CD4-positive, alpha-beta T cell (primary cell): ENCODE results near the gene TAOK1. TPM values are rescaled to one million over a fixed set of nuclear protein-coding genes. Genes with fewer than 3 reads are reported as not detected.

ENCODE experiments used
- ATAC-seq: fragments of 200-7000 bp; cut with Tn5 transposase; one replicate; pipeline ENCODE4 v1.10.0; 2022; ENCODE audit warnings: mild to moderate bottlenecking; ENCODE audit not compliant: poor library complexity
- CTCF ChIA-PET: fragments of 350-600 bp; sonication (Branson Sonifier 250); formaldehyde crosslinking; loops from one replicate; lab custom pipeline; 2021; ENCODE audit warnings: antibody characterized with exemption, inconsistent platforms; lab: Charles Lee
- POLR2A ChIA-PET: fragments of 350-600 bp; sonication (Branson Sonifier 250); formaldehyde crosslinking; loops from one replicate; lab custom pipeline; 2021; ENCODE audit warnings: antibody characterized with exemption, inconsistent platforms; lab: Charles Lee
- DNase-seq, 14 experiments: peaks; one replicate each; pipeline ENCODE4 v3.0.0-alpha.2; 2013 to 2020; ENCODE audit warnings: mixed read lengths in 2 of 14
- H3K27ac ChIP-seq, 2 donors: one replicate each; pipeline versions ENCODE4 v1.5.1 to v1.7.0; 2013; ENCODE audit warnings: low read length in 2 of 2, low read depth in 1 of 2, mild to moderate bottlenecking in 1 of 2
- H3K27me3 ChIP-seq, 2 experiments: 1 replicate in 1 of 2; 2 replicates in 1 of 2; pipeline versions ENCODE4 v1.6.1 to v1.7.0; 2013; ENCODE audit warnings: low read length in 2 of 2, control low read depth in 1 of 2, mild to moderate bottlenecking in 1 of 2, moderate library complexity in 1 of 2; ENCODE audit not compliant: insufficient read depth in 2 of 2, control insufficient read depth in 1 of 2
- H3K36me3 ChIP-seq: one replicate; pipeline ENCODE4 v1.6.1; 2013; ENCODE audit warnings: low read length, control low read depth; ENCODE audit not compliant: insufficient read depth
- H3K4me1 ChIP-seq: one replicate; pipeline ENCODE4 v1.6.1; 2013; ENCODE audit warnings: low read length, control low read depth; ENCODE audit not compliant: insufficient read depth
- H3K4me3 ChIP-seq: one replicate; pipeline ENCODE4 v1.5.1; 2013; ENCODE audit warnings: mild to moderate bottlenecking, low read length, moderate library complexity
- H3K9me3 ChIP-seq, 2 experiments: 1 replicate in 1 of 2; 2 replicates in 1 of 2; pipeline versions ENCODE4 v1.6.1 to v1.7.0; 2013; ENCODE audit warnings: low read length in 2 of 2, mild to moderate bottlenecking in 2 of 2, control low read depth in 1 of 2, moderate library complexity in 1 of 2; ENCODE audit not compliant: control insufficient read depth in 1 of 2, insufficient read depth in 1 of 2
- H3K27ac Mint-ChIP-seq: one replicate; pipeline ENCODE4 v1.8.0; 2020; ENCODE audit warnings: mixed read lengths
- H3K27me3 Mint-ChIP-seq: one replicate; pipeline ENCODE4 v1.8.0; 2021; ENCODE audit warnings: mixed read lengths
- H3K36me3 Mint-ChIP-seq: one replicate; pipeline ENCODE4 v1.8.0; 2021; ENCODE audit warnings: low read depth, mixed read lengths
- H3K4me1 Mint-ChIP-seq: one replicate; pipeline ENCODE4 v1.8.0; 2021; ENCODE audit warnings: low read depth, mixed read lengths
- H3K4me3 Mint-ChIP-seq: one replicate; pipeline ENCODE4 v1.8.0; 2020; ENCODE audit warnings: mild to moderate bottlenecking, mixed read lengths
- H3K9me3 Mint-ChIP-seq: one replicate; pipeline ENCODE4 v1.8.0; 2020; ENCODE audit warnings: mixed read lengths
- CTCF ChIP-seq: fragments of 200-600 bp; IDR thresholded peaks from one replicate; pipeline ENCODE4 v1.8.0; 2022; ENCODE audit warnings: antibody characterized with exemption, mild to moderate bottlenecking
- intact Hi-C, 2 experiments: fragments of 100-400 bp; cut with DNase I in 1 of 2; cut with micrococcal nuclease in 1 of 2; formaldehyde crosslinking; loops; one replicate each; pipeline versions ENCODE4 v1.15.1 to v1.9.0; 2023 to 2025; cut with DNase I, micrococcal nuclease
- total RNA-seq, 174 experiments: library from RNA in 2 of 174; stranded (reverse) in 2 of 174; gene quantifications; one replicate each; pipeline ENCODE4 v1.2.3 and lab custom pipeline; 2021 to 2026

TAOK1 gene
- total RNA-seq, 2 experiments from 2014 or later, result 33.1 to 33.8 TPM

DNA sequence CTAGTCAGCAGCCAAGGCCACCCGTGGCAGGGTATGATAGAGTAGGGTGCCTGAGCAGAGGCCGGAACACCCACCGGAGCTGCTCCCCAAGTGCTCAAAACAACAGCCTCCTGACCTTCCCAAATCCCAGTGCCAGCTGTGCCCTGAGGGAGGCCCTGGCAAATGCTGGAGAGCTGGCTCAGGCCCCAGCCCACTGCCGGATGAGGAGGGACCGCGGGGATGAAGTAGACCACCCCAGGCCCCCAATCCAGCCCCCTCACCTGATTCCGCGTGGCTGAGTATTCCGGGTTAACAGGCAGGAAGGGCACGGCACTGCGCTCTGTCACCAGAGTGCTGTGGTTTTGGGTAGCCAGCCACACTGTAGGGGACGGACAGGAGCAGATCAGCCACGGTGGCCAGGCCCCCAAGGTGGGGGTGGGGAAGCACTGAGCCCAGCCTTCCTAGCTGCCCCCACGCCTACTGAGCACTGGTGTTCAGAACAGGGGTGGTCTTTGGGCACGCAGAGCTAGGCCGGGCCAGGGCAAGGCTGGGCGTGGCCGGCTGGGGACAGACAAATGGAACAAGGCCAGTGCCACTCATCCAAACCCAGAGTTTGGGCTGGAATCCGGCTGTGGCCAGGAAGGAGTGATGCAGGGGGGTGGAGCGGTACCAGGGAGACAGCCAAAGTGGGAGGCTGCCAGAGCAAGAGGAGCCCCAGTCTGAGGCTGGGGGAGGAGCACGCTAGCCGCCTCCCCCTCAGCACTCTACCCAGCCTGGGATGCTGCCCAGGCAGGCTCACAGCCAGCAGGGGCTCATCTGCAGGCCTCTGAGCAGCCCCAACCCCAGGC, 187.4 kb downstream of the TAOK1 start:
- intact Hi-C loops, result loop anchor here in 1 of 2 experiments (10.0 kb wide), 1 partner anchor 897 kb away; the partner anchor contains the start of gene GOSR1
- TF ChIP-seq CTCF, result no peak
- ATAC-seq (no peak), DNase-seq (peak in 1 of 14 experiments; percentile 27)
- Histone ChIP-seq H3K4me3 (no peak overlapping the region), H3K27ac (no peak overlapping the region), H3K4me1 (peaks cover 17% of the 10 kb centered on the region), H3K27me3 (no peaks in the 10 kb centered on the region), H3K9me3 (no peaks in the 10 kb centered on the region), H3K36me3 (peaks cover 82% of the 10 kb centered on the region)
- Mint-ChIP-seq H3K9me3 (no peaks in the 10 kb centered on the region), H3K27me3 (no peaks in the 10 kb centered on the region), H3K4me1 (peaks cover 6% of the 10 kb centered on the region), H3K4me3 (no peak overlapping the region), H3K36me3 (peaks cover 58% of the 10 kb centered on the region), H3K27ac (no peak overlapping the region)
- POLR2A ChIA-PET, result interaction anchor here (2.6 kb wide), 1 partner anchor 40 kb away, joined by 9 read pairs; no protein-coding TSS in a partner anchor
- CTCF ChIA-PET, result interaction anchor here (0.6 to 7.8 kb wide), 3 partner anchors 14 to 337 kb away, joined by 3 to 48 read pairs (median 4); no protein-coding TSS in a partner anchor

- POLR2A ChIA-PET, result interaction anchor here (1.3 to 3.0 kb wide), 3 partner anchors 12 to 39 kb away, joined by 4 to 14 read pairs (median 9); partner anchors contain the start of gene ABHD15
- TF ChIP-seq CTCF, result no peak
- Mint-ChIP-seq H3K27me3 (no peaks in the 10 kb centered on the region), H3K27ac (peak overlapping the region; percentile 36), H3K4me3 (no peak overlapping the region), H3K9me3 (no peaks in the 10 kb centered on the region), H3K36me3 (peaks cover 56% of the 10 kb centered on the region), H3K4me1 (peaks cover 14% of the 10 kb centered on the region)
- Histone ChIP-seq H3K9me3 (no peaks in the 10 kb centered on the region), H3K27me3 (no peaks in the 10 kb centered on the region), H3K4me3 (no peak overlapping the region), H3K36me3 (peaks cover 84% of the 10 kb centered on the region), H3K27ac (no peak overlapping the region), H3K4me1 (peaks cover 14% of the 10 kb centered on the region)
- DNase-seq (peak in 1 of 14 experiments; percentile 16), ATAC-seq (no peak)
- CTCF ChIA-PET, result interaction anchor here (1.0 to 7.8 kb wide), 3 partner anchors 14 to 61 kb away, joined by 3 to 48 read pairs (median 34); partner anchors contain the start of gene ANKRD13B
- intact Hi-C loops, result loop anchor here in 1 of 2 experiments (10.0 kb wide), 1 partner anchor 896 kb away; the partner anchor contains the start of gene GOSR1
Observed at GRCh38 chr17:29578626-29579485, 188.7 kb downstream of the TAOK1 start.
